GM18505 (cell line): ENCODE results near the gene SFSWAP.
"Not testable (repeated sequence)": the region's sequence is repeated elsewhere in the genome, so short reads cannot be mapped to it uniquely, and the experiment has no call there.

Source experiments
- ATAC-seq: cut with Tn5 transposase; IDR thresholded peaks from one replicate; pipeline ENCODE4 v1.9.1; 2021; ENCODE audit not compliant: unreplicated experiment
- POLR2A ChIP-seq: IDR thresholded peaks from 4 replicates; pipeline ENCODE4 v1.6.1; 2011; ENCODE audit warnings: borderline replicate concordance; ENCODE audit not compliant: insufficient read depth, insufficient read length; ENCODE audit errors: extremely low read depth

Gene SFSWAP

DNA sequence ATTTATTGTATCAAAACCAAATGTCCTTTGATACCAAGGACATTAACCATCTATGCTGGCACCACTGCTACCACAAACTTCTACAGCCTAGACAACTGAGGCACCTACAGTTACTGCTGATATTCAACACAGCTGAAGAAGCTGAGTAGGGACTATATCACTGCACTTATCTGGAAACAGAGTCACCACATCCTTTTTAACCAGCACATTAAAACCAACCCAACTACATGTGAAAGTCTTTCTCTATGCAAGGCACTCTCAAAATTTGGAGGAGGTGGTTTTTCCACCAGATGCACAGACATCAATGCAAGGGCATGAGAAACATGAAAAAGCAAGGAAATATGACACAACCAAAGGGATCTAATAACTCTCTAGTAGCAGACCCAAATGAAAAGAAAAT is 7.7 kb upstream of the SFSWAP start:
- TF ChIP-seq POLR2A: no peak
- ATAC-seq: no peak

DNA sequence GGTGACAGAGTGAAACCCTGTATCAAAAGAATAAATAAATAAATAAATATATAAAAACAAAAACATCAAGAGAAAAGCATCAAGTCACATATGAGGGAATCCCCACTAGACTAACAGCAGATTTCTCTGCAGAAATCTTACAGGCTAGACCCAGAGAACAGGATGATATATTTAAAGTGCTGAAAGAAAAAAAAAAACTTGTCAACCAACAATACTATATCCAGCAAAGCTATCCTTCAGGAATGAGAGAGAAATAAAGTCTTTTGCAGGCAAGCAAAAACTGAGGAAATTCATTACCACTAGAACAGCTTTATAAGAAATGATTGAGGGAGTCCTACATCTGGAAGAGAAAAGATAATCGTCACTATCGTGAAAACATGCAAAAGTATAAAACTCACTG is 6.4 kb upstream of the SFSWAP start:
- no peak for ATAC-seq
- no peak for TF ChIP-seq POLR2A

DNA sequence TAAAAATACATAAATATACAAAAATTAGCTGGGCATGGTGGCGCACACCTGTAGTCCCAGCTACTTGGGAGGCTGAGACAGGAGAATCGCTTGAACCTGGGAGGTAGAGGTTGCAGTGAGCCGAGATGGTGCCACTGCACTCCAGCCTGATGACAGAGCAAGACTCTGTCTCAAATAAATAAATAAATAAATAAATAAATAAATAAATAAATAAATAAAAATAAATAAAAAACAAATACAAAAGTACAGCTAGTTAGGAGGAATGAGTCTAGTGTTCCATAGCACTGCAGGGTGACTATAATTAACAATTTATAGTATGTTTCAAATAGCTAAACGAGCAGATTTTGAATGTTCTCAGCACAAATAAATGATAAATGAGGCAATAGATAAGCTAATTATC is 4.2 kb upstream of the SFSWAP start:
- not testable (repeated sequence) for ATAC-seq

DNA sequence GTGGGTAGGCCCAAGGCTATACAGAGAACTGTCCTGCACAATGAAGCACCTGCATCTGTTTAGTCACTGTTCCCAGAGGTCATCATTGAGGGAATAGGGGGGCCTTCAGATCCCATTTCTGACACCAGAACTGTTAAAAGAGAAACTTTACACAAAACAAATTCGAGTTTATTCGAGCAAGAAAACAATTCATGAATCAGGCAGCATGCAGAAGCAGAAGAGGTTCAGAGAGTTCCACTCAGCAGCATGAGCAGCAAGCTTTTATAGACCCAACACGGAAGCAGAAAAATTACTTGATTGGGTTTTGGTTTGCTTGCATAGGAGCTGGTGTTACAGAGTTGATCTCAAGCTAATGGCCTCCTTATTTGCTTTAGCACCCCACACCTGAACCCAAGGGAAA is 1.7 kb upstream of the SFSWAP start:
- no peak for TF ChIP-seq POLR2A

DNA sequence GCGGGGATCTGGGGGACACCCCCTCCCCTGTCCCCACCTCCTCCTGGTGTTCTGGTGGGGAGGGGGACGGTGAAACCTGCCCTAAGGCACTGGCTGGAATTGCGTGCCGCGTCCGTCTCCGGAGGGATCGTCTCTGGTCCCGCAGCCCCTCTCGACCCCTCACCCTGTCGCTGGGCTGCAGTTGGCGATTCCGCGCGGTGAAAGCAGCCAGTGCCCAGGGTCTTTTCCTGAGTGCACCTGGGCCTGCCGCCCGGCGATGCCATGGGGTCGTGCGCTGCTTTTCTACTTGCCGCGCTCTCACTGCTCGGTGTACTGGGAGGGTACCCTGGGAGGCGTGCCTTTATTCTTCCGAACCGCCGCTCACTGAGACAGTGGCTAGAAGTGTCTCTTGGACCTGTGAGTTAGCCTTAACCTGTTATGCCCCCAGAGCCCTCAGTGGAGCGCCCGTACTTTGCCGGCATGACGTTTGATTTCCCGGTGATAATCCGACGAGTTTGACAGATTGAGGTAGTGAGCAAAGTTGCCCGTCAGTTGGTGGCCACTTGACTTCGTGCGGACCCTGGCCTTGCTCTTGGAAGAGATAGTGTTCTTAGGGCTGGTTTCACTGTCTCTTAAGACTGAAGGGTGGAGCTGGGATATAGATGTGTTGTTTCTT is 788 bp downstream of the SFSWAP start:
- no peak for TF ChIP-seq POLR2A
- no peak for ATAC-seq

More for the DNA sequence above, 1.7 kb upstream of the SFSWAP start:
- ATAC-seq: no peak

DNA sequence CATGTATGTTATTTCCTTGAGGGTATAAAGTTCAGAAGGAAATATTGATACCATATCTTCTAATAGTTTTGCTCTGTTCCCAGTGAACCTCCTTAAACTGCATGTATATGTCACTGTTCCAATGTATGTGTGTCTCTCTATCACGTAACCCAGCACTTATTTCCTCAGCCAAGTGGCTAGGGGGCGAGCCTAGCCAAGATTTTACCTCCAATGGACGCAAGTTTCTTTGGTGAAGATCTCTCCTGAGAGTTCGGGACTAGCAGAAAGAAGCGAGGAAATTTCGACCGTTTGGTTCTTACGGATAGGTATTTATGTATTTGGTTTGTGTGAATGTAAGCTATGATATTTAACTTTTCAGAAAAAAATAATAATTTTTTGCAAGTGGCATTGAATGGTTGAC is 2.5 kb downstream of the SFSWAP start:
- ATAC-seq: no peak
- no peak for TF ChIP-seq POLR2A

DNA sequence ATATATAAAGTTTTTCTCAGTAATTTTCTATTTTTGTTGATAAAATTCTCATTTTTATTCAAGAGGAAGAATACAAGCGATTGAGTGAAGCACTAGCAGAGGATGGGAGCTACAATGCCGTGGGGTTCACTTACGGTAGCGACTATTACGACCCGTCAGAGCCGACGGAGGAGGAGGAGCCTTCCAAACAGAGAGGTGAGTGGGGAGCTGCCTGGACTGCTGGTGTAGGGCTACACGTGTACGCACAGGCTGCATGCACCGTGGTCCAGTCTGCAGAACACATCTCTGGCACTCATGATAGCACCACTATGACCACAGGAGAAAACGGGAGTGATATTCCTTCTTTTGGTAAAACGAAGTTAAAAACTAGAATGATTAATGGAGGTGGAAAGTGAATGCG is 3.9 kb downstream of the SFSWAP start:
- TF ChIP-seq POLR2A: no peak
- ATAC-seq: no peak

DNA sequence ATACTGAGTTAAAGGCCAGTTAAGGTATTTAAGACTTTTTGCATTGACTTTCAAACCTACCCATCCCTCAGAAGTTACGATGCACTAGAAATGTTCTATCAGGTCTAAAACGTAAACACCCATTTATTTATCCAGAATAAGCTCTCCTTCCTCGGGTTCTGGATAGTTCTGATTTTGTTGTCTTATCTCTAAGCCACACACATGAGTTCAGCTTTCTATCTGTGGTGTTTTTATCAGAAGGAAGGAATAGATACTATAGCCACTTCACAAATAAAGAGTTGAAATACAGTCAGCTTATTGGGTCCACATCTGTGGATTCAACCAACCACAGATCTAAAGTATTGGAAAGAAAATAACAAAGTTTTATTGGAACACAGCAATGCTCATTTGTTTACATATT is 5.4 kb downstream of the SFSWAP start:
- no peak for TF ChIP-seq POLR2A
- no peak for ATAC-seq

DNA sequence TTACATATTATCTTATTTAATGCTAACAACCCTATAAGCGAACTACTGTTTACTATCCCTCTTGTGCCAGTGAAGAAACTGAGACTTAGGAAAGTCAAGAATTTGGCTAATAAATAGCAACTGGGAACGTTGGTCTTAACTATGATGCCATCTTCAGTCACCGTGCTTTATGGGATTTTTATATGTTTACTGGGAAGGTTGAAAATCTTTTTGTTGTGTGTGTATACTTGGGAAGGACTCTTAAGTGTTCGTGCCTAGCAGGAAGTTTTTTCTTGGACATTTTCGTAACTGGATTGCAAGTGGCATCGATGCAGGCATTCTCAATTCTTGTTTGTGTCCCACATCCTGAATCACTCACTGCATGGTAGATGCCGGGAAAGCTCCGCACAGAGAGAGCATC is 9.4 kb downstream of the SFSWAP start:
- no peak for TF ChIP-seq POLR2A
- ATAC-seq: no peak

DNA sequence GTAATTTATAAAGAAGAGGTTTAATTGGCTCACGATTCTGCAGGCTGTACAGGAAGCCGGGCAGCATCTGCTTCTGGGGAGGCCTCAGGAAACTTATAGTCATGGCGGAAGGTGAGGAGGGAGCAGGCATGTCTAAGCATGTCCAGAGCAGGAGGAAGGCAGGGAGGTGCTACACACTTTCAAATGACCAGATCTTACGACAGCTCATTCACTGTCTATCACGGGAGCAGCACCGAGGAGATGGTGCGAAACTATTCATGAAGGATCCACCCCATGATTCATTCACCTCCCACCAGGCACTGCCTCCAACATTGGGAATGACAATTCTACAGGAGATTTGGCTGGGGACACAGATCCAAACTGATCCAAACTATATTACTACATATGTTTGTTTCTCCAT is 10.0 kb downstream of the SFSWAP start:
- ATAC-seq: no peak
- no peak for TF ChIP-seq POLR2A

DNA sequence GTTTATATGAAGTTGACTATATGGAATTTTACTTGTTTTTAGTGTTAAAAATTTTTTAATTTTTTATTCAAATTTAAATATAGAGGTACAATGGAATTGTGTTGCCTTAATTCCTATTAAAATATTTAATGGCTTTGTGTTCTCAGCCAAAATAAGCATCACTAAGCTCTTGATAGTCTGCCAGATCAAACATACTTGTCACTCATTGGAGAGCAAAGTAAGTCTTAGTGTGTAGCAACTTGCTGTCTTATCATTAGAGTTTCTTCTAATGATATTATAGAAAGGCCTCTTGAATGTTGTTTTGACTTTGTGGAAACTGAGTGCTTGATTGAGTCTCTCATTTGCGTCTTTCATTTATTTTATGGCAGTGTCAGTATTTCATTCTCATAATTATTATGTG is 10.7 kb downstream of the SFSWAP start:
- no peak for TF ChIP-seq POLR2A
- ATAC-seq: no peak

DNA sequence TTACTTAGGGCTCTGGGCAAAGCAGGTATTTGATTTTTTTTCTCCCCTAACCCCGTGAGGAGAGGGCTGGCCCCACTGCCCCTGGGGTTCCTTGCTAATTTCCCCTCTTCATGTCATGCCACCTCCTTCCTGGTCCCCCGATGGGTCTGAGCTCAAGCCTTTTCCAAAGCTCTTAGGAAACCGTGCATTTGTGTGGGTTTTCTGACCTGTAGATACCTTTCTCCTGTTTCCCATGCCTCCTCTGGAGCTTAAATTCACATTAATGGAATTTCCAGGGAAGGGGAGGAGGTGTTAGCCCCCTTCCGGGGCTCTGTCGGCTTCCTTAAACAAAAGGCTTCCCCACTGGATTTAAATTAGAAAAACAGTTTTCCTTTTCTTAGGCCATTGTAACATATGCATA is 12.6 kb downstream of the SFSWAP start:
- no peak for TF ChIP-seq POLR2A
- ATAC-seq: no peak

DNA sequence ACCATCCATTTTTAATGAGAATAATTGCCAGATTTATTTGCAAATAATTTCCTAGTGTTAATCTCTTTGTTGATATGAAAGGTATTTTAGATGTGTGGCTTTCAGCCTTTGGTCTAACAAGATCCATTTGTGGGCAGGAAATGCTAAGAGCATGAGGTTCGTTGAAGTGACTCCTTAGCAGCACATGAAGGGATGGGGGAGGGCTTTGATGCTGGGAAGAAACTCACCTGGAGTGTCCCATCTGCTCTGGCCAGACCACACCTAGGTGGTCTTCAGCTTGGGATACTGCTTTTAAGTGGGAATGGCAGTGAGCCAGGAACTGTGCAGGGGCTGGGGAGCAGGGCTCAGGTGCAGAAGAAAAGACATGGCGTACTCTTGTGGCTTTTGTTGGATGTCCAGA is 13.6 kb downstream of the SFSWAP start:
- no peak for TF ChIP-seq POLR2A
- no peak for ATAC-seq

DNA sequence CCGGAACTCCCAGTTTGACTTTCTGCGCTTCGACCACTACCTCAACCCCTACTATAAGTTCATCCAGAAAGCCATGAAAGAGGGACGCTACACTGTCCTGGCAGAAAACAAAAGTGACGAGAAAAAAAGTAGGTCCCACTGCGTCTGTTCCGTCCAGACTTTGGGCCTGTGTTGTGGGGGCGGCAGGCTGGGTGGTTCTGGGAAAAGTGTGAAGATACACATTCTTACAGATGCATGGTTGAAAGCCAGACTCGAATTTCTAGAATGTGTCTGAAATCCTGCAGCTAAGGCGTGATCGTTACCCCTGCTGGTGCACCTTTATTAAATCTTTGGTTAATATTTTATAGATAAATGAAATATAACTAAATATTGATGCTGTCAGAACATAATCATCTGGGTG is 14.6 kb downstream of the SFSWAP start:
- TF ChIP-seq POLR2A: no peak
- ATAC-seq: no peak

DNA sequence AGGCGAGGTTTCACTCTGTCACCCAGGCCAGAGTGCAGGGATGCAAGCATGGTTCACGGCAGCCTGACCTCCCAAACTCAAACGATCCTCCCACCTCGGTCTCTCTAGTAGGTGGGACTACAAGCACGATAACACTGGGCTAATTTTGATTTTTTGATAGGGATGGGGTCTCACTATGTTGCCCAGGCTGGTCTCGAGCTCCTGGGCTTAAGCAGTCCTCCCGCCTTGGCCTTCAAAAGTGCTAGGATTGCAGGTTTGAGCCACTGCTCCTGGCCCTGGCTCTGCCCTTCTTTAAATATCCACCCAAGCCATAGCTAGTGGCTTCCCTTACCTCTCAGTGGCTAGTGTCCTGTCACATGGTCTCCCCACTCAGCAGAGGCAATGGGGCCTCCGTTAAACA is 17.8 kb downstream of the SFSWAP start:
- no peak for ATAC-seq
- TF ChIP-seq POLR2A: no peak
